Measurements from ENCODE around the gene USHBP1. TPM values are rescaled to one million over a fixed set of nuclear protein-coding genes. Genes with fewer than 3 reads are reported as not detected.

USHBP1 gene
- total and polyA plus RNA-seq, 2 donors (not counting 1 experiment from before 2014, with no cell fraction given) = not detected

GRCh38 chr19:17227798-17228367, 36.7 kb downstream of the USHBP1 start:
- Histone ChIP-seq H3K9me3 (ENCODE audit: control insufficient read depth, insufficient read depth, low read depth, low read length) (no peaks in the 10 kb centered on the region), H2AFZ (ENCODE audit: low read length) (no peak overlapping the region), H3K36me3 (ENCODE audit: control insufficient read depth, insufficient read depth, low read length) (peaks cover 12% of the 10 kb centered on the region), H3K27ac (ENCODE audit: insufficient read depth, low read length) (no peak overlapping the region), H3K9ac (ENCODE audit: insufficient read depth, low read length) (no peak overlapping the region), H3K4me3 (replicated peaks in 1 of 4; ENCODE audit: control extremely low read depth in 1 of 4, insufficient read depth in 1 of 4, low read depth in 3 of 4, low read length in 4 of 4) (no peak overlapping the region), H3K27me3 (ENCODE audit: control insufficient read depth, insufficient read depth, low read length) (no peaks in the 10 kb centered on the region), H3K4me1 (ENCODE audit: control insufficient read depth, extremely low read depth, insufficient read depth, low read length) (no peaks in the 10 kb centered on the region), H3K4me2 (ENCODE audit: extremely low read depth, insufficient read depth, low read length) (no peak overlapping the region), H3K79me2 (ENCODE audit: control insufficient read depth, insufficient read depth, low read length) (no peaks in the 10 kb centered on the region), H4K20me1 (ENCODE audit: control insufficient read depth, extremely low read depth, insufficient read depth, low read length) (no peaks in the 10 kb centered on the region)
- TF ChIP-seq EZH2 (IDR thresholded peaks at IDR 0.05; ENCODE audit: low read length, missing control alignments) = no peak
- DNase-seq (ENCODE audit: low read depth in 2 of 2) = no peak

- Histone ChIP-seq H3K4me3 (replicated peaks in 1 of 4; ENCODE audit: control extremely low read depth in 1 of 4, insufficient read depth in 1 of 4, low read depth in 3 of 4, low read length in 4 of 4) (peak within 1 kb of the TSS; percentile 65 to 82 (median 74)), H3K4me1 (ENCODE audit: control insufficient read depth, extremely low read depth, insufficient read depth, low read length) (no peaks in the 10 kb centered on the region), H3K27ac (ENCODE audit: insufficient read depth, low read length) (peak within 1 kb of the TSS; percentile 32), H4K20me1 (ENCODE audit: control insufficient read depth, extremely low read depth, insufficient read depth, low read length) (no peaks in the 10 kb centered on the region), H3K9me3 (ENCODE audit: control insufficient read depth, insufficient read depth, low read depth, low read length) (no peaks in the 10 kb centered on the region), H3K79me2 (ENCODE audit: control insufficient read depth, insufficient read depth, low read length) (no peaks in the 10 kb centered on the region), H3K27me3 (ENCODE audit: control insufficient read depth, insufficient read depth, low read length) (no peaks in the 10 kb centered on the region), H3K4me2 (ENCODE audit: extremely low read depth, insufficient read depth, low read length) (peak within 1 kb of the TSS; percentile 92), H3K36me3 (ENCODE audit: control insufficient read depth, insufficient read depth, low read length) (peaks cover 9% of the 10 kb centered on the region), H3K9ac (ENCODE audit: insufficient read depth, low read length) (peak within 1 kb of the TSS; percentile 70), H2AFZ (ENCODE audit: low read length) (peak within 1 kb of the TSS; percentile 94)
- peak; percentile 96 to 98 for DNase-seq (ENCODE audit: low read depth in 2 of 2)
- no peak for TF ChIP-seq EZH2 (IDR thresholded peaks at IDR 0.05; ENCODE audit: low read length, missing control alignments)
- no peak for TF ChIP-seq CTCF (conservative IDR thresholded peaks at IDR 0.05 in 1 of 2, IDR thresholded peaks at IDR 0.05 in 1 of 2; ENCODE audit: low read depth in 1 of 2, low read length in 2 of 2)
Measured at GRCh38 chr19:17226002-17226933, 38.3 kb downstream of the USHBP1 start, which contains the start of gene OCEL1. OCEL1 (plus strand) TSS chr19:17226226; CDS start chr19:17226248, 22 bp downstream.

GRCh38 chr19:17225053-17225452, 39.5 kb downstream of the USHBP1 start:
- DNase-seq (ENCODE audit: low read depth in 2 of 2) = no peak
- H3K9ac ChIP-seq (ENCODE audit: insufficient read depth, low read length) = no peak overlapping the region
- no peak overlapping the region for H2AFZ ChIP-seq (ENCODE audit: low read length)
- TF ChIP-seq EZH2 (IDR thresholded peaks at IDR 0.05; ENCODE audit: low read length, missing control alignments) = no peak
- no peak for TF ChIP-seq CTCF (conservative IDR thresholded peaks at IDR 0.05 in 1 of 2, IDR thresholded peaks at IDR 0.05 in 1 of 2; ENCODE audit: low read depth in 1 of 2, low read length in 2 of 2)
- H3K79me2 ChIP-seq (ENCODE audit: control insufficient read depth, insufficient read depth, low read length) = no peaks in the 10 kb centered on the region
- H3K36me3 ChIP-seq (ENCODE audit: control insufficient read depth, insufficient read depth, low read length) = peaks cover 6% of the 10 kb centered on the region
- no peaks in the 10 kb centered on the region for H3K9me3 ChIP-seq (ENCODE audit: control insufficient read depth, insufficient read depth, low read depth, low read length)
- no peak overlapping the region for H3K4me3 ChIP-seq (replicated peaks in 1 of 4; ENCODE audit: control extremely low read depth in 1 of 4, insufficient read depth in 1 of 4, low read depth in 3 of 4, low read length in 4 of 4)
- no peaks in the 10 kb centered on the region for H3K4me1 ChIP-seq (ENCODE audit: control insufficient read depth, extremely low read depth, insufficient read depth, low read length)
- H3K27ac ChIP-seq (ENCODE audit: insufficient read depth, low read length) = no peak overlapping the region
- no peak overlapping the region for H3K4me2 ChIP-seq (ENCODE audit: extremely low read depth, insufficient read depth, low read length)
- H3K27me3 ChIP-seq (ENCODE audit: control insufficient read depth, insufficient read depth, low read length) = no peaks in the 10 kb centered on the region
- H4K20me1 ChIP-seq (ENCODE audit: control insufficient read depth, extremely low read depth, insufficient read depth, low read length) = no peaks in the 10 kb centered on the region

Measured in fibroblast of lung (primary cell).